AG09319 (cell line): ENCODE results near the gene EHBP1.

ENCODE experiments used
- DNase-seq: peaks from one replicate; pipeline ENCODE4 v3.0.0-alpha.2; 2010; ENCODE audit warnings: low read depth; ENCODE audit errors: extremely low read depth
- TF ChIP-seq, protein P1 (sequence below): IDR thresholded peaks from 2 replicates; pipeline ENCODE4 v1.5.1; 2011; ENCODE audit warnings: low read depth, mild to moderate bottlenecking, inconsistent platforms, low read length, moderate library complexity

Gene EHBP1

DNA sequence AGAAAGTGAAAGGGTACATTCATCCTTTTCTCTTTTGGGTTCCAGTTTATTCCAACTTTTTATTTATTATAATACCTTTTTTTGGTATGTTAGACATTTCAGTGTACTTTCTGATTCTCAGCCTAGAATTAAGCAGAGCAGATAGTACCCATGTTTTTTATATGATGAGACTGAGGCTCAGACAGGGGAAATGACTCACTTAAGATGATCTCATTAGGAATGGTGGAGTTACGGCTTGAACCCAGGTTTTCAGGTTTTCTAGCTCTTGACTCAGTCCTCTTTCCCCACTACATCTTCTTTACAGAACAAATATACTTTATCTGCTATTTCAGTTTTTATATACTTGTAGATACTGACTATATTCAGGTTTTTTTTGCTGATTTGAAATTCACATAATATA is 293.4 kb downstream of the EHBP1 start:
- DNase-seq = no peak
- TF ChIP-seq, protein P1, sequence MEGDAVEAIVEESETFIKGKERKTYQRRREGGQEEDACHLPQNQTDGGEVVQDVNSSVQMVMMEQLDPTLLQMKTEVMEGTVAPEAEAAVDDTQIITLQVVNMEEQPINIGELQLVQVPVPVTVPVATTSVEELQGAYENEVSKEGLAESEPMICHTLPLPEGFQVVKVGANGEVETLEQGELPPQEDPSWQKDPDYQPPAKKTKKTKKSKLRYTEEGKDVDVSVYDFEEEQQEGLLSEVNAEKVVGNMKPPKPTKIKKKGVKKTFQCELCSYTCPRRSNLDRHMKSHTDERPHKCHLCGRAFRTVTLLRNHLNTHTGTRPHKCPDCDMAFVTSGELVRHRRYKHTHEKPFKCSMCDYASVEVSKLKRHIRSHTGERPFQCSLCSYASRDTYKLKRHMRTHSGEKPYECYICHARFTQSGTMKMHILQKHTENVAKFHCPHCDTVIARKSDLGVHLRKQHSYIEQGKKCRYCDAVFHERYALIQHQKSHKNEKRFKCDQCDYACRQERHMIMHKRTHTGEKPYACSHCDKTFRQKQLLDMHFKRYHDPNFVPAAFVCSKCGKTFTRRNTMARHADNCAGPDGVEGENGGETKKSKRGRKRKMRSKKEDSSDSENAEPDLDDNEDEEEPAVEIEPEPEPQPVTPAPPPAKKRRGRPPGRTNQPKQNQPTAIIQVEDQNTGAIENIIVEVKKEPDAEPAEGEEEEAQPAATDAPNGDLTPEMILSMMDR = no peak

DNA sequence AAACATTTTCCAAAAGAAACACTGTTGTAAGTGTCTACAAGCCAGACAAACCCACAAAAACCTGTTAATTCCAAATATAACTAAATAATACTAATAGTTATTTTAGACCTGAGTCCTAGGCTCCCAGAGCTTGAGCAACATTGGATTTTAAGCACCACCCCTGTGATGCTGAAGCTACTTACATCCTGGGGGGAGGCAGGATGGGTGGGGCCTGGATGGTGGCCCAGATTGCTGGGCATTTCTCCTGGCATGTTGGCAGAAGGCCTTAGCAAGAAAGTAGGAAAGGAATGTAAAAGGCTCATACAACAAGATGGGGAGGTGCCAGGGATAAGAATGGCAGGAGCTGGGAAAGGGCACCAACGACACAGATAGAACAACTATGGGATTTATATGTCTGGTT is 294.4 kb downstream of the EHBP1 start:
- peak; percentile 11 for DNase-seq
- TF ChIP-seq, protein P1 = no peak

DNA sequence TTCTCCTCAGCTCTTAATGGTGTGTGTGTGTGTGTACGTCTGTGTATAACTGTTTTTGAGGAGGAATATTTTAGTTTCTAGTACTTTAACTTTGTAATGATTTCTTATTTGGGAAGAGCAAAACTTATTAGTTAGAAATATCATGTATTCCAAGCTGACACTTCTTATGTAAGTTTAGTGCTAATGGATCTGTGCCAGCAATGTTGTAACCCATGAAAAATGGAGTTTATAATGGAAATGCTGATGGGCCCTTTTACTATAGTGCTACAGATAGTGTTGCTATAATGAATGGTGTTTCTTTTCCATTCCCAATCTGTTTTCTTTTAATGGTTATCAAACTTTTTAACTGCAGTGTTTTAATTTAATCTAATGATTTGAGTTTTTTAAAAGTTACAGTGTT is 295.3 kb downstream of the EHBP1 start:
- TF ChIP-seq, protein P1 = no peak
- DNase-seq = no peak

DNA sequence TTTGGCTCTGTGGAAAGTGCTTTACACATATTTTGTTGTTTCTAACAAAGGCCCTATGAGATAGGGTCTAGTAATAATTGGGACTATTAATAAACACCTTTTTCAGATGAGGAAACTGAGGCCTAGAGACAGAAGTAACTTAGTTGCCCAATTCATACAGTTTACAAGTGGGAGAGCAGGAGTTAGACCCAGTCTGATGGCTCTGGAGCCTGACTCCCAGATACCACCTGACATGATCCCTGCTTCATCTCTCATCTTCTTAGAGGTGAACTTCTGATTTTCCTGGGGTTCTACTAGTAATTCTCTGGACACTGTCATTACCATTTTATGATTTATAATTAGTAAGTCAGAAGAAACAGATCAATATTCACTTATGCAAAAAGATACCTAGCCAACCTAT is 296.1 kb downstream of the EHBP1 start:
- DNase-seq = no peak

DNA sequence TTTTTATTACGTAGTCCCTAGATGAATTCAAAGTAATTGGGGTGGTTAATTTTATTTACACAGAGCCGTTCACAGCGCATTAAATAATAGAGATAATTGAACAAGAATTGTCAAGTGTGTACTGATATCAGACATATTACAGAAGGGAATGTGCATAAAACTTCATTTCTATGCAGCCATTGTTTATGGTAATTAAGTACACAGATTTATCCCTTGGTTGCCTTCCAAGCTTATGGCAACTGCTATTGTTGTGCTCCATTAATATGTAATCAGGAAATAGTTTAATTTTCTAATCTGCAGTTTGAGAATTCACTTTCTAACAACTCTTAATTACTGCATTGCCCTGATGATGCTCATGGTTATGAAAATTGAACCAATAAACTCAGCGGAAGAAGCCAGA is 297.8 kb downstream of the EHBP1 start:
- no peak for DNase-seq
- TF ChIP-seq, protein P1 = no peak

More for the DNA sequence above, 296.1 kb downstream of the EHBP1 start:
- TF ChIP-seq, protein P1 = no peak

DNA sequence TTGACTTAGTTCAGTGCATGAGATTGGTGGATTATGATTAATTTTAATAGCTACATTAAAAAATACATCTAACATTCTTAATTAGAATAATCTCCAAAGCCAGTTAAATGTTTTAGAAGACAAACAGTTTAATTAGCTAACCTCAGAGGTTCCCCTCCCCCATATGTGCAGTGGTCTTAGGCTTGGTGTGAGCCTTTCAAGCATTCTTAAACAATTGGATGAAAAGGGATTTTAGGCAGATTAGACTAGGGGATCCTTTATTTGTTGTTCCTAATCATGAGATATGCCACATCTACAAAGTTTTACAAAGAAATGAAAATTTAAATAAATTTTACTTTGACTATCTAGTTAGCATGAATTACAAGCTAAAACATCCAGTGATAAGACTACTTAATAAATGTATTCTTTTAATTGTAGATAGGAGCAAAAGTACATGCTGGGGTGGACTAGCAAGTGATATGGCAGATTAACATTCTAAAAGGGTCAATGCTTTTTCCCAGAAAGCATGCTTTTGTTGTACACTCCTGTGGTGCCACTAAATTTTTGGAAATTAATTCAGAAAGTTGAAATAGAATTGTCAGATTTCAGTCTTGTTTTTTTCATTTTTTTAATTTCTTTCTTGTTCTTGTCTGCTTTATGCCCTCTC is 302.4 kb downstream of the EHBP1 start:
- TF ChIP-seq, protein P1 = no peak
- no peak for DNase-seq

DNA sequence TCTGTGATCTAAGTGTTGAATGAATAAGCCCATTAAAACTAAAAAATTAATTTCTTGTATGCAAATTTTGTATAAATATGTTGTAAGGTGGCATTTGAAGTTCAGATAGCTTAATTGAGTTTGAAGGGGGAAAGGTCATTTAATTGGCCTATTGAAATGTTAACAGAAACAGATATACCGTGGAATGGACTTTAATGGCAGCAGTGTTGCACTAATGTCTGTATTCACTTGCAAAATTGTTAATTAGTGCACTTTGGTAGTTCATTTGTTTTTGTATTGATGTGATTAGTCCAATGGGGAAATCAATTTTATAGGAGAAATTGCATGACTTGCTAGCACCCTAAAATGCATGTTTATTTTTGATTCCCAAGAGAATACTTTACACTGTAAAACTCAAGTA is 303.3 kb downstream of the EHBP1 start:
- TF ChIP-seq, protein P1 = no peak
- no peak for DNase-seq
